Natural killer cell (primary cell): ENCODE measurements around the gene GPC5. TPM values are rescaled to one million over a fixed set of nuclear protein-coding genes. Genes with fewer than 3 reads are reported as not detected.

Experiments used
- ATAC-seq, 3 donors: fragments of 150-1000 bp in 2 of 3; fragments of 200-7000 bp in 1 of 3; cut with Tn5 transposase; 1 replicate in 1 of 3; 2 replicates in 2 of 3; pipeline ENCODE4 v1.10.0; 2021; ENCODE audit warnings: mild to moderate bottlenecking in 2 of 3, moderate library complexity in 2 of 3
- DNase-seq, 2 donors: peaks; one replicate each; pipeline versions ENCODE4 v3.0.0 to v3.0.0-alpha.2; 2013 to 2021; ENCODE audit warnings: mixed read lengths in 1 of 2
- H3K27ac ChIP-seq: one replicate; pipeline ENCODE4 v1.5.1; 2013; ENCODE audit warnings: mild to moderate bottlenecking, low read length
- H3K27me3 ChIP-seq: one replicate; pipeline ENCODE4 v1.6.1; 2013; ENCODE audit warnings: low read length; ENCODE audit not compliant: control insufficient read depth, insufficient read depth
- H3K36me3 ChIP-seq: one replicate; pipeline ENCODE4 v1.6.1; 2013; ENCODE audit warnings: low read length; ENCODE audit not compliant: control insufficient read depth, insufficient read depth
- H3K4me1 ChIP-seq: one replicate; pipeline ENCODE4 v1.6.1; 2013; ENCODE audit warnings: low read length; ENCODE audit not compliant: control insufficient read depth, insufficient read depth
- H3K4me3 ChIP-seq: one replicate; pipeline ENCODE4 v1.5.1; 2013; ENCODE audit warnings: low read length
- H3K9me3 ChIP-seq: one replicate; pipeline ENCODE4 v1.6.1; 2013; ENCODE audit warnings: low read length; ENCODE audit not compliant: control insufficient read depth, insufficient read depth
- H3K27ac Mint-ChIP-seq, 2 donors: one replicate each; pipeline ENCODE4 v1.8.0; 2022; ENCODE audit warnings: mild to moderate bottlenecking in 2 of 2, mixed read lengths in 2 of 2, moderate library complexity in 1 of 2
- H3K27me3 Mint-ChIP-seq, 2 donors: one replicate each; pipeline ENCODE4 v1.8.0; 2022; ENCODE audit warnings: low read depth in 2 of 2, mixed read lengths in 2 of 2
- H3K36me3 Mint-ChIP-seq: one replicate; pipeline ENCODE4 v1.8.0; 2022; ENCODE audit warnings: mixed read lengths
- H3K4me1 Mint-ChIP-seq, 2 donors: one replicate each; pipeline ENCODE4 v1.8.0; 2022; ENCODE audit warnings: mixed read lengths in 2 of 2
- H3K4me3 Mint-ChIP-seq: one replicate; pipeline ENCODE4 v1.8.0; 2022; ENCODE audit warnings: mild to moderate bottlenecking, moderate library complexity, mixed read lengths
- H3K9me3 Mint-ChIP-seq, 2 donors: one replicate each; pipeline ENCODE4 v1.8.0; 2022; ENCODE audit warnings: mixed read lengths in 2 of 2
- CTCF ChIP-seq: fragments of 200-600 bp; IDR thresholded peaks from one replicate; pipeline ENCODE4 v1.8.0; 2022; ENCODE audit warnings: antibody characterized with exemption
- WGBS: methylation state at CpG from one replicate; pipeline ENCODE4 v1.1.7; 2013; ENCODE audit warnings: missing lambda C conversion rate; ENCODE audit not compliant: insufficient coverage; 5-methylcytosine and 5-hydroxymethylcytosine counted together
- intact Hi-C: fragments of 100-400 bp; cut with micrococcal nuclease; formaldehyde crosslinking; loops from one replicate; pipeline ENCODE4 v1.14.2; 2022
- total RNA-seq, 4 donors: library from RNA; stranded (reverse); fragments of 120-200 nt in 1 of 4; gene quantifications; one replicate each; pipeline versions ENCODE4 v1.2.3 to v1.2.4, GENCODE V29; 2013 to 2022

The GPC5 gene
- total RNA-seq, 3 donors from 2014 or later (not counting 1 experiment from before 2014, with no cell fraction given), result not detected

- Histone ChIP-seq H3K9me3 (no peaks in the 10 kb centered on the region), H3K36me3 (no peaks in the 10 kb centered on the region), H3K27ac (no peak overlapping the region), H3K4me1 (no peaks in the 10 kb centered on the region), H3K4me3 (no peak overlapping the region), H3K27me3 (no peaks in the 10 kb centered on the region)
- intact Hi-C loops, result no loop called here
- H3K36me3 Mint-ChIP-seq, result peaks cover 6% of the 10 kb centered on the region
- no peak for TF ChIP-seq CTCF
- H3K4me1 Mint-ChIP-seq, result no peaks in the 10 kb centered on the region
- H3K9me3 Mint-ChIP-seq, result peaks cover 12 to 24% of the 10 kb centered on the region in 2 donors
- no CpG with 5 or more reads among the region's 2 CpGs for WGBS
- H3K4me3 Mint-ChIP-seq, result no peak overlapping the region
- DNase-seq (no peak), ATAC-seq (no peak)
- H3K27me3 Mint-ChIP-seq, result no peaks in the 10 kb centered on the region
- no peak overlapping the region for H3K27ac Mint-ChIP-seq
Measured at GRCh38 chr13:91504216-91504615, 105.8 kb downstream of the GPC5 start.

- H3K4me1 Mint-ChIP-seq, result no peaks in the 10 kb centered on the region
- H3K27me3 ChIP-seq, result no peaks in the 10 kb centered on the region
- H3K4me3 Mint-ChIP-seq, result no peak overlapping the region
- ATAC-seq (no peak), DNase-seq (no peak)
- no peaks in the 10 kb centered on the region for H3K36me3 ChIP-seq
- H3K9me3 Mint-ChIP-seq, result peaks cover 12 to 18% of the 10 kb centered on the region in 2 donors
- no peaks in the 10 kb centered on the region for H3K4me1 ChIP-seq
- H3K4me3 ChIP-seq, result no peak overlapping the region
- H3K27ac Mint-ChIP-seq, result no peak overlapping the region
- peaks cover 6% of the 10 kb centered on the region for H3K36me3 Mint-ChIP-seq
- no peaks in the 10 kb centered on the region for H3K9me3 ChIP-seq
- intact Hi-C loops, result no loop called here
- TF ChIP-seq CTCF, result no peak
- H3K27me3 Mint-ChIP-seq, result no peaks in the 10 kb centered on the region
- no peak overlapping the region for H3K27ac ChIP-seq
Measured at GRCh38 chr13:91506759-91507158, 108.3 kb downstream of the GPC5 start.

GRCh38 chr13:91510058-91510457 is 111.6 kb downstream of the GPC5 start:
- 81% methylated on average over 2 of the region's 2 CpGs for WGBS

More at GRCh38 chr13:91510058-91510457, 111.6 kb downstream of the GPC5 start:
- Histone ChIP-seq H3K9me3 (no peaks in the 10 kb centered on the region), H3K27ac (no peak overlapping the region), H3K4me3 (no peak overlapping the region), H3K27me3 (no peaks in the 10 kb centered on the region), H3K4me1 (no peaks in the 10 kb centered on the region), H3K36me3 (no peaks in the 10 kb centered on the region)
- Mint-ChIP-seq H3K36me3 (no peaks in the 10 kb centered on the region), H3K27me3 (no peaks in the 10 kb centered on the region), H3K9me3 (peaks cover 10 to 22% of the 10 kb centered on the region in 2 donors), H3K4me1 (no peaks in the 10 kb centered on the region), H3K27ac (no peak overlapping the region), H3K4me3 (no peak overlapping the region)
- no peak for TF ChIP-seq CTCF
- no peak for DNase-seq
- ATAC-seq, result no peak
- intact Hi-C loops, result no loop called here
